Measurements from ENCODE around the gene SLC26A8. TPM values are rescaled to one million over a fixed set of nuclear protein-coding genes. Genes with fewer than 3 reads are reported as not detected.
A peak's percentile ranks its signal among the peaks of the same experiment; 100 is the strongest.

SLC26A8 gene
- total and polyA plus RNA-seq, 2 experiments from 2014 or later, result 0.89 to 2.9 TPM

GRCh38 chr6:35973670-35974222, 50.7 kb downstream of the SLC26A8 start:
- Histone ChIP-seq H3K9me2 (ENCODE audit: insufficient read depth) (0 out of 2 replicates have a peak, but pooled peaks cover 2% of the 10 kb centered on the region), H3K27me3 (ENCODE audit: insufficient read depth) (no peaks in the 10 kb centered on the region), H3K4me1 (ENCODE audit: insufficient read depth) (no peaks in the 10 kb centered on the region), H3K27ac (ENCODE audit: low read depth) (no peak overlapping the region), H2AFZ (no peak overlapping the region), H3K4me3 (no peak overlapping the region), H3K4me2 (no peak overlapping the region), H4K20me1 (replicated peaks; ENCODE audit: insufficient read depth) (no peaks in the 10 kb centered on the region), H3K79me2 (replicated peaks; ENCODE audit: insufficient read depth) (no peaks in the 10 kb centered on the region), H3F3A (replicated peaks; ENCODE audit: low read depth) (no peaks in the 10 kb centered on the region), H3K36me3 (ENCODE audit: insufficient read depth) (no peaks in the 10 kb centered on the region)
- no peaks in the 10 kb centered on the region for H3K9me3 Mint-ChIP-seq
- no peak overlapping the region for H3K4me3 Mint-ChIP-seq
- H3K4me1 Mint-ChIP-seq, result no peaks in the 10 kb centered on the region; the same call in 2 of the 3 replicates
- no peaks in the 10 kb centered on the region for H3K36me3 Mint-ChIP-seq (ENCODE audit: low read depth)
- no peak for TF ChIP-seq ZNF114 (CRISPR knock-in tag; IDR thresholded peaks at IDR 0.05)
- no peak for TF ChIP-seq STAT1 (IDR thresholded peaks at IDR 0.05; ENCODE audit: unreplicated experiment)
- TF ChIP-seq JUNB (IDR thresholded peaks at IDR 0.05; ENCODE audit: unreplicated experiment), result no peak
- no peak for TF ChIP-seq ETS1 (IDR thresholded peaks at IDR 0.05)
- no peak for TF ChIP-seq REST (IDR thresholded peaks at IDR 0.05; ENCODE audit: unreplicated experiment)
- TF ChIP-seq ZNF462 (CRISPR knock-in tag; IDR thresholded peaks at IDR 0.05), result no peak
- peaks cover 1% of the 10 kb centered on the region for H3K27me3 Mint-ChIP-seq (ENCODE audit: insufficient read depth, low read depth, poor library complexity)
- ATAC-seq, result no peak
- DNase-seq (ENCODE audit: low spot score), result no peak
- H3K27ac Mint-ChIP-seq, result peak overlapping the region; percentile 7; the same call in 1 of the 2 replicates

Data from GM23338 (cell line).